Activated CD8-positive, alpha-beta T cell treated with anti-CD3 and anti-CD28 coated beads for 36 hours (primary cell): Measurements from ENCODE around the gene C5AR2. TPM values are rescaled to one million over a fixed set of nuclear protein-coding genes. Genes with fewer than 3 reads are reported as not detected.

Source experiments
- ATAC-seq: fragments of 200-7000 bp; cut with Tn5 transposase; one replicate; pipeline ENCODE4 v1.10.0; 2021; ENCODE audit warnings: mild to moderate bottlenecking, moderate library complexity
- CTCF ChIA-PET: fragments of 350-600 bp; sonication (Branson Sonifier 250); formaldehyde crosslinking; loops from one replicate; lab custom pipeline; 2021; ENCODE audit warnings: antibody characterized with exemption; lab: Charles Lee
- POLR2A ChIA-PET: fragments of 350-600 bp; sonication (Branson Sonifier 250); formaldehyde crosslinking; loops from one replicate; lab custom pipeline; 2021; ENCODE audit warnings: antibody characterized with exemption; lab: Charles Lee
- DNase-seq: peaks from one replicate; pipeline ENCODE4 v3.0.0-alpha.2; 2020
- H3K27ac Mint-ChIP-seq: one replicate; pipeline ENCODE4 v1.8.0; 2021; ENCODE audit warnings: mild to moderate bottlenecking, mixed read lengths
- H3K27me3 Mint-ChIP-seq: one replicate; pipeline ENCODE4 v1.8.0; 2021; ENCODE audit warnings: mixed read lengths
- H3K36me3 Mint-ChIP-seq: one replicate; pipeline ENCODE4 v1.8.0; 2021; ENCODE audit warnings: low read depth, mixed read lengths
- H3K4me1 Mint-ChIP-seq: one replicate; pipeline ENCODE4 v1.8.0; 2021; ENCODE audit warnings: low read depth, mixed read lengths
- H3K4me3 Mint-ChIP-seq: one replicate; pipeline ENCODE4 v1.8.0; 2021; ENCODE audit warnings: mild to moderate bottlenecking, moderate library complexity, mixed read lengths
- H3K9me3 Mint-ChIP-seq: one replicate; pipeline ENCODE4 v1.8.0; 2021; ENCODE audit warnings: mixed read lengths
- CTCF ChIP-seq: fragments of 200-600 bp; IDR thresholded peaks from one replicate; pipeline ENCODE4 v1.8.0; 2022; ENCODE audit warnings: antibody characterized with exemption, mild to moderate bottlenecking
- intact Hi-C: fragments of 100-400 bp; cut with micrococcal nuclease; formaldehyde crosslinking; loops from one replicate; pipeline ENCODE4 v1.10.0; 2022
- total RNA-seq, 2 experiments: library from RNA; stranded (reverse); gene quantifications; one replicate each; pipeline ENCODE4 v1.2.3, GENCODE V29; 2021

The C5AR2 gene
- total RNA-seq, 2 experiments from 2014 or later = 0.18 TPM; not detected in 1

GRCh38 chr19:47302249-47302648, 29.7 kb upstream of the C5AR2 start:
- H3K4me1 Mint-ChIP-seq = peaks cover 8% of the 10 kb centered on the region
- no peak overlapping the region for H3K4me3 Mint-ChIP-seq
- TF ChIP-seq CTCF = no peak
- DNase-seq = no peak
- ChIA-PET POLR2A (no interaction called here), CTCF (interaction anchor here (1.3 kb wide), 1 partner anchor 17 kb away, joined by 3 read pairs; no protein-coding TSS in a partner anchor)
- no peak for ATAC-seq
- intact Hi-C loops = no loop called here
- H3K36me3 Mint-ChIP-seq = no peaks in the 10 kb centered on the region
- no peak overlapping the region for H3K27ac Mint-ChIP-seq
- H3K9me3 Mint-ChIP-seq = no peaks in the 10 kb centered on the region
- peaks cover 8% of the 10 kb centered on the region for H3K27me3 Mint-ChIP-seq

GRCh38 chr19:47303966-47304365, 28.0 kb upstream of the C5AR2 start:
- intact Hi-C loops = no loop called here
- no peak overlapping the region for H3K4me3 Mint-ChIP-seq

GRCh38 chr19:47305309-47305751, 26.6 kb upstream of the C5AR2 start:
- peaks cover 8% of the 10 kb centered on the region for H3K27me3 Mint-ChIP-seq
- intact Hi-C loops = no loop called here
- DNase-seq (peak; percentile 55), ATAC-seq (no peak)
- H3K27ac Mint-ChIP-seq = no peak overlapping the region
- H3K4me3 Mint-ChIP-seq = no peak overlapping the region
- H3K9me3 Mint-ChIP-seq = no peaks in the 10 kb centered on the region
- TF ChIP-seq CTCF = peak; percentile 97
- H3K36me3 Mint-ChIP-seq = no peaks in the 10 kb centered on the region
- peaks cover 5% of the 10 kb centered on the region for H3K4me1 Mint-ChIP-seq
- CTCF ChIA-PET = interaction anchor here (0.6 to 2.5 kb wide), 15 partner anchors 10 to 330 kb away, joined by 3 to 9 read pairs (median 4); partner anchors contain the start of gene DHX34
- POLR2A ChIA-PET = no interaction called here

More at GRCh38 chr19:47303966-47304365, 28.0 kb upstream of the C5AR2 start:
- H3K9me3 Mint-ChIP-seq = no peaks in the 10 kb centered on the region
- peaks cover 8% of the 10 kb centered on the region for H3K4me1 Mint-ChIP-seq
- H3K27me3 Mint-ChIP-seq = peaks cover 8% of the 10 kb centered on the region
- H3K36me3 Mint-ChIP-seq = no peaks in the 10 kb centered on the region
- TF ChIP-seq CTCF = no peak
- no peak overlapping the region for H3K27ac Mint-ChIP-seq
- ATAC-seq (no peak), DNase-seq (no peak)
- ChIA-PET POLR2A (no interaction called here), CTCF (interaction anchor here (0.9 to 2.5 kb wide), 3 partner anchors 9 to 19 kb away, joined by 3 to 9 read pairs (median 8); no protein-coding TSS in a partner anchor)

- Mint-ChIP-seq H3K4me1 (peaks cover 4% of the 10 kb centered on the region), H3K4me3 (no peak overlapping the region), H3K9me3 (no peaks in the 10 kb centered on the region), H3K27me3 (peaks cover 8% of the 10 kb centered on the region), H3K27ac (no peak overlapping the region), H3K36me3 (no peaks in the 10 kb centered on the region)
- ATAC-seq (no peak), DNase-seq (no peak)
- ChIA-PET POLR2A (no interaction called here), CTCF (interaction anchor here (0.7 to 2.5 kb wide), 9 partner anchors 11 to 330 kb away, joined by 3 to 8 read pairs (median 3); partner anchors contain the start of gene DHX34)
- no peak for TF ChIP-seq CTCF
- intact Hi-C loops = no loop called here
Measured at GRCh38 chr19:47306303-47306702, 25.7 kb upstream of the C5AR2 start.

GRCh38 chr19:47309038-47309437, 22.9 kb upstream of the C5AR2 start:
- Mint-ChIP-seq H3K27ac (no peak overlapping the region), H3K27me3 (peaks cover 10% of the 10 kb centered on the region), H3K4me3 (no peak overlapping the region), H3K9me3 (no peaks in the 10 kb centered on the region), H3K4me1 (peaks cover 4% of the 10 kb centered on the region), H3K36me3 (no peaks in the 10 kb centered on the region)
- no peak for TF ChIP-seq CTCF
- DNase-seq = no peak
- ChIA-PET POLR2A (interaction anchor here (0.8 kb wide), 1 partner anchor 16 kb away, joined by 3 read pairs; no protein-coding TSS in a partner anchor), CTCF (interaction anchor here (2.4 kb wide), 2 partner anchors 12 to 40 kb away, joined by 8 to 9 read pairs; partner anchors contain the start of gene DHX34)
- intact Hi-C loops = no loop called here
- ATAC-seq = no peak
